K562 (cell line): ENCODE measurements around the gene ATP8A1.

Experiments used
- KDM5B ChIP-seq: fragments of 200-600 bp; sonication (generic); IDR thresholded peaks from 2 replicates; pipeline ENCODE4 v1.6.1; 2012; ENCODE audit warnings: low read depth, mild to moderate bottlenecking, moderate library complexity, low read length, control low read depth, inconsistent platforms; ENCODE audit not compliant: insufficient replicate concordance
- RNF2 ChIP-seq: sonication (generic); IDR thresholded peaks from 2 replicates; pipeline ENCODE4 v1.6.1; 2016
- ZNF445 ChIP-seq: fragments of 250-450 bp; sonication (Bioruptor Pico); IDR thresholded peaks from 2 replicates; pipeline ENCODE4 v1.4.0; 2020; ENCODE audit warnings: low read depth, mild to moderate bottlenecking, moderate library complexity
- TF ChIP-seq, protein P1 (sequence below): fragments of 450-650 bp; formaldehyde crosslinking; IDR thresholded peaks from 2 replicates; pipeline ENCODE4 v1.4.0; 2020; ENCODE audit warnings: mild to moderate bottlenecking
- TF ChIP-seq, protein P2 (sequence below): fragments of 450-650 bp; formaldehyde crosslinking; IDR thresholded peaks from 2 replicates; pipeline ENCODE4 v1.4.0; 2020; ENCODE audit warnings: mild to moderate bottlenecking, moderate library complexity
- TF ChIP-seq, protein P3 (sequence below), 2 experiments: IDR thresholded peaks; 2 replicates each; pipeline ENCODE4 v1.6.1; 2012; ENCODE audit warnings: improper control_type of control experiment in 2 of 2, low read depth in 2 of 2, low read length in 2 of 2, borderline replicate concordance in 1 of 2

DNA sequence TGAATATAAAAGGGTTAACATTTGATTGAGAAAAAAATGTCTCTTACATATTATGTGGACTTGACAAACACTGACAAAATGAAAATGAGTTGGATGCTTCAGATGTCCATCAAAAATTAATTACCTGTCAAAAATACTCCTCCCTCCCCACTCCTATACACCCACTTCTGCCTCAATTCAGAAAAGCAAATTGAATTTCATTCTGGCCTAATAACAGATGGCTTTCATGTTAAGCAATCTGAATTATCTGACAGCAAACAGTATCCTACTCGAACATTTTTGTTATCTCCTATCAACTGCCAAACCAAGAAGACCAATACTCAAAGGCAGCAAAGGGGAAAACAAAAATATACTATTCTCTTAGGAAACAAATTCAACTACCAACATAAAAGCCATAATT is 44.0 kb downstream of the ATP8A1 start:
- TF ChIP-seq, protein P1, sequence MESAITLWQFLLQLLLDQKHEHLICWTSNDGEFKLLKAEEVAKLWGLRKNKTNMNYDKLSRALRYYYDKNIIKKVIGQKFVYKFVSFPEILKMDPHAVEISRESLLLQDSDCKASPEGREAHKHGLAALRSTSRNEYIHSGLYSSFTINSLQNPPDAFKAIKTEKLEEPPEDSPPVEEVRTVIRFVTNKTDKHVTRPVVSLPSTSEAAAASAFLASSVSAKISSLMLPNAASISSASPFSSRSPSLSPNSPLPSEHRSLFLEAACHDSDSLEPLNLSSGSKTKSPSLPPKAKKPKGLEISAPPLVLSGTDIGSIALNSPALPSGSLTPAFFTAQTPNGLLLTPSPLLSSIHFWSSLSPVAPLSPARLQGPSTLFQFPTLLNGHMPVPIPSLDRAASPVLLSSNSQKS (CRISPR knock-in tag) = no peak
- TF ChIP-seq ZNF445 (CRISPR knock-in tag) (no peak), RNF2 (no peak), KDM5B (no peak)
- TF ChIP-seq, protein P2, sequence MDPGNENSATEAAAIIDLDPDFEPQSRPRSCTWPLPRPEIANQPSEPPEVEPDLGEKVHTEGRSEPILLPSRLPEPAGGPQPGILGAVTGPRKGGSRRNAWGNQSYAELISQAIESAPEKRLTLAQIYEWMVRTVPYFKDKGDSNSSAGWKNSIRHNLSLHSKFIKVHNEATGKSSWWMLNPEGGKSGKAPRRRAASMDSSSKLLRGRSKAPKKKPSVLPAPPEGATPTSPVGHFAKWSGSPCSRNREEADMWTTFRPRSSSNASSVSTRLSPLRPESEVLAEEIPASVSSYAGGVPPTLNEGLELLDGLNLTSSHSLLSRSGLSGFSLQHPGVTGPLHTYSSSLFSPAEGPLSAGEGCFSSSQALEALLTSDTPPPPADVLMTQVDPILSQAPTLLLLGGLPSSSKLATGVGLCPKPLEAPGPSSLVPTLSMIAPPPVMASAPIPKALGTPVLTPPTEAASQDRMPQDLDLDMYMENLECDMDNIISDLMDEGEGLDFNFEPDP (CRISPR knock-in tag) = no peak
- TF ChIP-seq, protein P3, sequence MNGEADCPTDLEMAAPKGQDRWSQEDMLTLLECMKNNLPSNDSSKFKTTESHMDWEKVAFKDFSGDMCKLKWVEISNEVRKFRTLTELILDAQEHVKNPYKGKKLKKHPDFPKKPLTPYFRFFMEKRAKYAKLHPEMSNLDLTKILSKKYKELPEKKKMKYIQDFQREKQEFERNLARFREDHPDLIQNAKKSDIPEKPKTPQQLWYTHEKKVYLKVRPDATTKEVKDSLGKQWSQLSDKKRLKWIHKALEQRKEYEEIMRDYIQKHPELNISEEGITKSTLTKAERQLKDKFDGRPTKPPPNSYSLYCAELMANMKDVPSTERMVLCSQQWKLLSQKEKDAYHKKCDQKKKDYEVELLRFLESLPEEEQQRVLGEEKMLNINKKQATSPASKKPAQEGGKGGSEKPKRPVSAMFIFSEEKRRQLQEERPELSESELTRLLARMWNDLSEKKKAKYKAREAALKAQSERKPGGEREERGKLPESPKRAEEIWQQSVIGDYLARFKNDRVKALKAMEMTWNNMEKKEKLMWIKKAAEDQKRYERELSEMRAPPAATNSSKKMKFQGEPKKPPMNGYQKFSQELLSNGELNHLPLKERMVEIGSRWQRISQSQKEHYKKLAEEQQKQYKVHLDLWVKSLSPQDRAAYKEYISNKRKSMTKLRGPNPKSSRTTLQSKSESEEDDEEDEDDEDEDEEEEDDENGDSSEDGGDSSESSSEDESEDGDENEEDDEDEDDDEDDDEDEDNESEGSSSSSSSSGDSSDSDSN (IDR thresholded peaks at IDR 0.05; ENCODE audit: borderline replicate concordance in 1 of 2, low read depth in 2 of 2, low read length in 2 of 2) = no peak
